GM06990 (cell line): ENCODE data around the gene AFF1.
"Not testable (repeated sequence)": the region's sequence is repeated elsewhere in the genome, so short reads cannot be mapped to it uniquely, and the experiment has no call there.

Experiments
- DNase-seq: peaks from one replicate; pipeline ENCODE4 v3.0.0-alpha.2; 2011; ENCODE audit not compliant: insufficient read length; ENCODE audit errors: extremely low read depth
- H3K27me3 ChIP-seq: replicated peaks from 2 replicates; pipeline ENCODE4 v1.6.0; 2011; ENCODE audit warnings: low read length; ENCODE audit not compliant: control insufficient read depth, insufficient read depth
- H3K36me3 ChIP-seq: 2 replicates; pipeline ENCODE4 v1.5.1; 2011; ENCODE audit warnings: low read length; ENCODE audit not compliant: control insufficient read depth, insufficient read depth
- H3K4me3 ChIP-seq: replicated peaks from 2 replicates; pipeline ENCODE4 v1.5.1; 2011; ENCODE audit warnings: low read depth, mild to moderate bottlenecking, control low read depth, low read length
- CTCF ChIP-seq: IDR thresholded peaks from 2 replicates; pipeline ENCODE4 v1.5.1; 2011; ENCODE audit warnings: low read length, control low read depth, mild to moderate bottlenecking, inconsistent platforms; ENCODE audit not compliant: insufficient read depth, poor library complexity, severe bottlenecking

AFF1 gene

GRCh38 chr4:87133183-87133582, 198.4 kb downstream of the AFF1 start:
- TF ChIP-seq CTCF, result no peak
- H3K36me3 ChIP-seq, result peaks cover 19% of the 10 kb centered on the region
- H3K4me3 ChIP-seq, result no peak overlapping the region
- H3K27me3 ChIP-seq, result no peaks in the 10 kb centered on the region
- DNase-seq, result no peak

GRCh38 chr4:87134122-87134521, 199.3 kb downstream of the AFF1 start:
- H3K4me3 ChIP-seq, result no peak overlapping the region
- no peaks in the 10 kb centered on the region for H3K27me3 ChIP-seq
- no peak for DNase-seq
- no peak for TF ChIP-seq CTCF
- peaks cover 19% of the 10 kb centered on the region for H3K36me3 ChIP-seq

- H3K4me3 ChIP-seq, result no peak overlapping the region
- no peak for TF ChIP-seq CTCF
- H3K27me3 ChIP-seq, result no peaks in the 10 kb centered on the region
- DNase-seq, result no peak
- H3K36me3 ChIP-seq, result peaks cover 3% of the 10 kb centered on the region
These were observed 206.6 kb downstream of the AFF1 start for GRCh38 chr4:87141428-87141827.

GRCh38 chr4:87144356-87144755, 209.5 kb downstream of the AFF1 start:
- no peaks in the 10 kb centered on the region for H3K27me3 ChIP-seq
- peaks cover 2% of the 10 kb centered on the region for H3K36me3 ChIP-seq
- no peak for TF ChIP-seq CTCF
- no peak for DNase-seq
- H3K4me3 ChIP-seq, result no peak overlapping the region

- DNase-seq, H3K4me3 ChIP-seq, H3K27me3 ChIP-seq, H3K36me3 ChIP-seq: not testable (repeated sequence)
These were observed 211.1 kb downstream of the AFF1 start for GRCh38 chr4:87145934-87146333.

GRCh38 chr4:87147116-87147515, 212.3 kb downstream of the AFF1 start:
- no peak for DNase-seq
- TF ChIP-seq CTCF, result no peak
- no peaks in the 10 kb centered on the region for H3K27me3 ChIP-seq

More at GRCh38 chr4:87147116-87147515, 212.3 kb downstream of the AFF1 start:
- Histone ChIP-seq H3K4me3 (no peak overlapping the region), H3K36me3 (no peaks in the 10 kb centered on the region; the same call in none of the 2 replicates)
